HG02623 (cell line): ENCODE data around the gene FERMT3.
A peak's percentile ranks its signal among the peaks of the same experiment; 100 is the strongest.

ENCODE experiments used
- ATAC-seq: cut with Tn5 transposase; IDR thresholded peaks from one replicate; pipeline ENCODE4 v1.9.1; 2021; ENCODE audit warnings: moderate library complexity; ENCODE audit not compliant: unreplicated experiment

The FERMT3 gene

DNA sequence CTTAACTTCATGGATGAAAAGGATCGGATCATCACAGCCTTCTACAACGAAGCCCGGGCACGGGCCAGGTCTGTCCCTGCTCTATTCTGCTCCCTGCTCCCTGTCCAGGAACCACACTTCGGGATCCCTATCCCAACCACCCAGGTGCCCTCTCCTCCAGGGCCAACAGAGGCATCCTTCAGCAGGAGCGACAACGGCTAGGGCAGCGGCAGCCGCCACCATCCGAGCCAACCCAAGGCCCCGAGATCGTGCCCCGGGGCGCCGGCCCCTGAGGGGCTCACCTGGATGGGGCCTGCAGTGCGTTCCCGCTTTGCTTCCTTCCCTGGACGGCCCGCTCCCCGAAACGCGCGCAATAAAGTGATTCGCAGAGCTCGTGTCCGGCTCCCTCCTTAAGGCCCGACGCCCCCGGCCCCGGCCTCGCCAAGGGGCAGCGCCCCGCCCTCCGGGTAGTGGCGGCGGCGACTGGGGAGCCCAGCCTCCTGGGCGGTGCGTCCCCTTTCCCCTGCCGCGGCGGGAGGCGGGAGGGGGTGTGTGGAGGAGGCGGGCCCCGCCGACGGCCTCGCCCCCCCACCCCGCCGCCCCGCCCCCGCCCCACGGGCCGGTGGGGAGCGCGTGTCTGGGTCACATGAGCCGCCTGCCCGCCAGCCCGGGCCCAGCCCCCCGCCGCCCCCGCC, 27.5 kb downstream of the FERMT3 start, which contains the start of gene VEGFB:
TSS of gene VEGFB (plus strand) at position 672 of the 674 bp plus-strand sequence. CDS start 250 bp downstream, outside the sequence.
- ATAC-seq = peak; percentile 34

DNA sequence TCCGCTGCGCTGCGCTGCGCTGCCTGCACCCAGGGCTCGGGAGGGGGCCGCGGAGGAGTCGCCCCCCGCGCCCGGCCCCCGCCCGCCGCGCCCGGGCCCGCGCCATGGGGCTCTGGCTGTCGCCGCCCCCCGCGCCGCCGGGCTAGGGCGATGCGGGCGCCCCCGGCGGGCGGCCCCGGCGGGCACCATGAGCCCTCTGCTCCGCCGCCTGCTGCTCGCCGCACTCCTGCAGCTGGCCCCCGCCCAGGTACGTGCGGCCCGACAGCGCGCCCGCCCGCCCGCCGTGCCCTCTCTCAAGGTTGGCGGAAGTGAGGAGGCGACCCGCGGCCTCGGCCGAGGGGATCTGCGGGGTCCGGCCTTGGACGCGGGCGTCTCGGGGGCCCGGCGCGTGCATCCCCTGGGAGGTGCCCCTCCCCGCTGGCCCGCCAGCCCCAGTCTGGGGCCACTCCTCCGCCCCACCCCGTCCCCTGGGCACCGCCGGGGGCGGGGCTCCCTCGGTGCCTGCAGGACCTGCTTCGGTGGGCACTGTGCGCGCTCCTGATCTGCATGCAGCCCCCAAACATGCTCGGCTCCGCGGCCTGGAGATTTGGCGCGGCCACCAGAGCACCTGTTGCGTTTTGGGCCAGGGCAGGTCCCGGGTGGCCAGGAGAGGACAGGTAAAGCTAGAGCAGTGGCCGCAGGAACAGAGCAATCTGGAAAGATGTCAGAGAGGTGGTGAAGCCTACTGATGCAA, 28.3 kb downstream of the FERMT3 start:
- ATAC-seq = peak; percentile 19

DNA sequence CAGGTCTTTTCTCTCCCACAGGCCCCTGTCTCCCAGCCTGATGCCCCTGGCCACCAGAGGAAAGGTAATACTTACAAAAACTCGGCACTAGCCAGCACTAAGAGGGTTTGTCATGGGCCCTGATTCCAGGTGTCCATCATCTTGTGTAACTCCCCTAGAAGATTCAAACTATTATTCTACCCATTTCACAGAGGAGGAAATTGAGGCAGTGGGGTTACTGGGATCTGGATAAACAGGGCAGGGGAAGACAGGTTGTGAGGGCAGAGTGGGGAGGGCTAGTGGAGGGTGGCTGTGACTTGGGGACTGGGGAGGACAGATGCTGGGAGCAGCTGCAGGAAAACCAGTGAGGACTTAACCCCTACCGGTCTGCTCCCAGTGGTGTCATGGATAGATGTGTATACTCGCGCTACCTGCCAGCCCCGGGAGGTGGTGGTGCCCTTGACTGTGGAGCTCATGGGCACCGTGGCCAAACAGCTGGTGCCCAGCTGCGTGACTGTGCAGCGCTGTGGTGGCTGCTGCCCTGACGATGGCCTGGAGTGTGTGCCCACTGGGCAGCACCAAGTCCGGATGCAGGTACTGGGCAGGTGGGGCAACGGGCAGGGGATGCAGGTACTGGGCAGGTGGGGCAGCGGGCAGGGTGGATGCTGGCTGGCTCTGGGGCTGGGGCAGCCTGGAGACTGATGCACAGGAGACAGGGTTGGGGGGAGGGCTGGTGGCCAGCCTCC, 29.1 kb downstream of the FERMT3 start:
- no peak for ATAC-seq

DNA sequence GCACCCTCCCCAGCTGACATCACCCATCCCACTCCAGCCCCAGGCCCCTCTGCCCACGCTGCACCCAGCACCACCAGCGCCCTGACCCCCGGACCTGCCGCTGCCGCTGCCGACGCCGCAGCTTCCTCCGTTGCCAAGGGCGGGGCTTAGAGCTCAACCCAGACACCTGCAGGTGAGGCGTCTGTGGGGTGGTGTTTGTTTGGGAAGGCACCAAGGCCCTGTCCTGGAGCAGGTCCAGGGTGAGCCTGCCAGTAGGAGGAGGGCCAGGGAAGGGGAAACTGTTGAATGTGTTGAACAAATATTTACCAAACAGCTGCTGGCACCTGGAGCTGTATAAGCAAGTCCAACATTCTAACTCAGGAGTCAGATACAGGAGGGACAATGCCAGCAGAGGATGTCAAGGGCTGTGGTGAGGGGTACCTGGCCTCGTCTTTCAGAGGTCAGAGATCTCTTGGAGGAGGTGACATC, 31.0 kb downstream of the FERMT3 start:
- ATAC-seq = no peak

DNA sequence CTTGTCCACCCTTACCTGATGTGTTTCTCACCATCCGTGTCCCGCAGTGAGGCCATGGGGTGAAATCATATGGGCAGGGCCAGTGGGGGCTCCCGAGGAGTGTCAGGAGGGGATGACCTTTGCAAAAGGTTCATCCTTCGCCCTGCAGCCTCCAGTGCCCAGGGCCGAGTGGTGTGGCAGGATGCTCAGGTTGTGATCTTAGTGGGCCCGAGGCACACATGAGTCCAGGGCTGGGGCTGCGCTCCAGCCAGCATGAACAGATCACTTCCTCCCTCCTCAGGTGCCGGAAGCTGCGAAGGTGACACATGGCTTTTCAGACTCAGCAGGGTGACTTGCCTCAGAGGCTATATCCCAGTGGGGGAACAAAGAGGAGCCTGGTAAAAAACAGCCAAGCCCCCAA, 31.6 kb downstream of the FERMT3 start:
- ATAC-seq = no peak

DNA sequence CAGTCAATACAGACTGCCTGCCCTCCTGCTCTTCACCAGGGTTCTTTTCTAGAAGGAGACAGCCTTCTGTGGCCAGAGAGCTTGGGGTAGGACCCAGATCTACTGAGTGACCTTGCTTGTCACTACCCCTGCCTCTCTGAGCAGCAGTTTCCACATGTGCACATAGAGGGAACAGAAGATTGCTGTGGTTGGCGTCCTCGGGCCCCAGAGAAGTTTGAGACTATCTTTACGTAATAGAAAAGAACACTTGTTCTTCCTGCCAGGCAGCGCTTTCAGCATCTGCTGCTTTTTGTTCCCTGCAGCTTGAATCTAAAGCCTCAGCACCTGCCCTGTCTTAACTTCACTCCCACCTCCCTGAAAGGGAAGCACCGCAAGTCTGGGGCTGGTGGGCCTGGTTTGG, 32.5 kb downstream of the FERMT3 start:
- ATAC-seq = no peak

DNA sequence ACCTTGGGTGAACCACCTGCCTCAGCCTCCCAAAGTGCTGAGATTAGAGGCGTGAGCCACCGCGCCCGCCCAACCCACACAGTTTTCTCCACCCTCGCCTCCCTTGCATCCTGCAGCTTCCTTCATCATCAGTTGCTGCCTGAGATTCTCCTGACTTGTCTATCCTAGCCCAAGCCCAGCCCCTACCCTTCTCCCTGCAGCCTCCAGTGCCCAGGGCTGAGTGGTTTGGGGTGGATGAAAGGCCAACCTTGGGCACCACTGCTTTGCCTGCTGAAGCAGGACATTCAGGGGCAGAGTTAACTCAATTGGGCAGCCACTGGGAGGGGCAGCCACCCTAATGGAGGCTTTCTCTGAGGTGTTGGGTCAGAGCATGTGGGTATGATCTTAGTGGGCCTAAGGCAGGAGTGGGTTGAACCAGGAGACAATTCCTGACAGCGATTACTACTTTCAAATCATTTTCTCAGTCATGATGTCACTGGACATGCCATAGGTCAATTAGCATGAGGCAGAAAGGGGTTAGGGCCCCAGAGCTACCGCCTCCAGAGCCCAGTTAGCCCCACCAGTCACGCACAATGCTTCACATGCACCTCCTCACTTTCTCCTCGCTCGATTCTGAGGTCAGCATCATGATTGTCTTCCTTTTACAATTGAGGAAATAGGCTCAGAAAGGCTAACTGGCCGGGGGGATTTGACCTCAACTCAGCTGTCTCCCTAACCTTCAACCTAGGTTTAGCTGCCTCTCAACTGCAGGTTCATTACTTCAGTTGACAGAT, 33.3 kb downstream of the FERMT3 start:
- ATAC-seq = no peak

DNA sequence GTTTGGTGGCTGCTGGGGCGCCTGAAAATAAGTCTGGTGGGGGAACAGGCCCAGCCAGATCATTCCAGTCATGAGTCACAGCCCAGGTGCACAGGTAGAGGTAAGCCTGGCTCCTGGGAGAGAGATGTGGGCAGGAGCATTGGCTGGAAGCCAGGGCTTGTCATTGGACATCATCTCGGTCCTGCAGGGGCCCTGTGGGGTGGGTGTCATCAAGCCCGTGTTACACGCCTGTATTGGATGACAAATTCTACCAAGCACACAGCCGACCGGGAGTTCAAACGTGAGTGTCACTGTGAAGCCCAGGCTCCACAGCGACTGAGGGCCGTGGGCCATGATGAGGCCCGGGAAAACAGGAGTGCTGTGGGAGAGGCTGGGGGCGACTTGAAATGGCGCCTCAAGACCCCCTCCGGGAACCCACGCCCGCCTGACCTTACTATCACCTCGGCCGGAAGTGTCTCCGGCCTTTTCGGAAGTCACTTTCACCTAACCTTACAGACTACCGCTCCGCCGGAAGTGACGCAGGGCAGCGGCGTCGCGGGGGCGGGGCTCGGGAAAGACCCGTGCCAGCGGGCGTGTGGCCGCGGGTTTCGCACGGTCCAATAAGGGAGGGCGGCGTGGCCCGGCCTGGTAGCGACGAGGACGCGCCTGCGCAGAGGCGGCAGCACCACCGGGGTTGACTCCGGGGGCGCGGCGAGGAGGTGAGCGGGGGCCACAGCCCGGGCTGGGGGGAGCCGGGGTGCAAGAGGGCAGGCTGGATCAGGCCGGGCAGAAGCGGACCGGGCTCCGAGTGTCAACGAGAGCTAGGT, 34.1 kb downstream of the FERMT3 start, which contains the start of gene FKBP2:
TSS of gene FKBP2 (plus strand) at position 661 of the 806 bp plus-strand sequence. CDS start 1,293 bp downstream, outside the sequence.
- peak; percentile 51 for ATAC-seq

DNA sequence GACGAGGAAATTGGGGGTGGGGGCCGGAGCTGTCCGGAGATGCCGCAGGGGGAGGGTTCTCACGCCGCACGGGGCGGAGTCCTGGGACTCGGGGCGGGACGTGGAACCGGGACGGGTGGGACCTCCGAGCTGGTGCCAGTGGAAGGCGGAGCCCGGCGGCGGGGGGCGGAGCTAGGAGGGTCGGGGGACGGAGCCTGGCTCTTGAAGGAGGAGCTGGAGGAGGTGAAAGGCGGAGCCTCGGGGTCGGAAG, 34.6 kb downstream of the FERMT3 start:
- peak; percentile 64 for ATAC-seq

DNA sequence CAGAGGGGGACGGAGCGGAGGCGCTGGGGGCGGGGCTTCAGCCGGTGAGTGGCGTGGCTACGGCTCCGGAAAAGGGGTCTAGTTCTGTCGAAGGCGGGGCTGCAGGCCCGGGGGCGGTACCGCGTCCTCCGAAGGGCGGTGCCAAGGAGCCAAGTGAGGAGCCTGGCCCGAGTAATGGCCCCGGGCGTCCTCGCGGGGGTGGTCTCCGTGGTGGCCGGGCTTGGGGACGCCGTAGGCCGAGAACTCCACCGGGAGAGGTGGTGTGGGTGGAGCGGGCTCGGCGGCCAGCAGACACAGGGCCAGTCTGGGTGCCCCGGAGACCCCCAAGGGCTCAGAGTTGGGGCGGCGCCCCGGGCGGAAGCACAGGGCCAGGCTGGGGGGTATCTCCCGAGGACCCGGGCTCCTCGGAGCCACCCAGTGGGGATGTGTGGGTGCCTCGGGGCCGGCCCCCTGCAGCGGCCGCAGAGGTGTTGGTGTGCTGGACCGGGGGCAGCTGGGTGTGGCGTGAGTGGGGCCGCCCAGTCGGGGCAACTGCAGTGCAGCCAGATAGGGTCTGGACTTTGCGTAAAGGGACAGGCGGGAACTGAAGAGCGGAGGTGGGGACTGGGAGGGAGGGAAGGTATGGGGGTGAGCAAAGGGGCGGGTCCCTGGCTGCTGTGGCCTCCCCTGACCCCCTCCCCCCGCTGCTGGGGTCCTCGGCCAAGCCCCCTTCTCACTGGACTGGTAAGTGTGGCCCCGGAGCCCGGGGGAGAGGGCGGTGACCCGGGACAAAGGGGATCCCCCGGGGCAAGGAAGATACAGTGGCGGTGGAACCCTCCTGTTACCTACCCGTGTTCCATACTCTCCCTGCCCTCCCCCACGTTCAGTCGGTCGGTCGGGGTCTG, 35.2 kb downstream of the FERMT3 start:
- ATAC-seq = peak; percentile 2

DNA sequence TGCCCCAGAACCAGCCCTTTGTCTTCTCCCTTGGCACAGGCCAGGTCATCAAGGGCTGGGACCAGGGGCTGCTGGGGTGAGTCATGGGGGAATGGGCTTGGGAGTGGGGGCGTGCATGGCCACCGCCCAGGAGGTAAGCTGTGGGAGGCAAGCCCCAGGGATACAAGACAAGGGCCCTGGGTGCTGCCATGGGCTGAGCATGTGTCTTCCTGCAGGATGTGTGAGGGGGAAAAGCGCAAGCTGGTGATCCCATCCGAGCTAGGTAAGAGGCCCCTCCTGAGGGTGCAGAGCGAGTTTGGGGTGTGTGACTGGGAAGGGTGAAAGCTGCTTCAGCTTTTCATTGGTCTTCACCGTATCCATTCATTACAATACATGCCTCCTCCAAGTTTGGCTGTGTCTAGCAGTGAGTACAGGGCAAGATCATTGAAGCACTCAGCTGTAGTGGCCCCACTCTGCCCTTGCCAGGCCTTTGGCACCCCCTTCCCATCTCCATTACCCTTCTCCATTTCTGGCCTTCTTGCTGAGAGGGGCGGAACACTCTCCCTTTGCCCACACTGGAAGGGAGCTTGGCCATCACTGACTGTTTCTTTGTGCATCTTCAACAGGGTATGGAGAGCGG, 36.8 kb downstream of the FERMT3 start:
- no peak for ATAC-seq

DNA sequence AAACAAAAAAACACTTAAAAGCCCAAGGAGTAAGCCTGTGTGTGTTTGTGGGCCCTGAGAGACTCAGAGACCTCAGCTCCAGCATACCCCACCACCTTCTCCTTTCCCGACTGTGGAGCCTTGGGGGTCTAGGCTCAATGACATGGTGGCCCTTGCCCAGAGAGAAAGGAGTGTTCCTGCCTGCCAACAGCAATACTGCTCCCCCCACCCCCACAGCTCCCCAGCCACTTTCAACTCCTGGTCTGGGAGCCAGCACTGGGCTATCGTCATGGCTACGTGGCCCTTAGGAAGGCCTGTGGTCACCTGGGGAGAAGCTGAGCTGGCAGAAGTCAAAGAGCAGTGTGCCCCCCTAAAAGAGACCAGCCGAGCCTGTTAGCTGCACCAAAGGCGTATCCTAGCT, 37.6 kb downstream of the FERMT3 start:
- no peak for ATAC-seq

DNA sequence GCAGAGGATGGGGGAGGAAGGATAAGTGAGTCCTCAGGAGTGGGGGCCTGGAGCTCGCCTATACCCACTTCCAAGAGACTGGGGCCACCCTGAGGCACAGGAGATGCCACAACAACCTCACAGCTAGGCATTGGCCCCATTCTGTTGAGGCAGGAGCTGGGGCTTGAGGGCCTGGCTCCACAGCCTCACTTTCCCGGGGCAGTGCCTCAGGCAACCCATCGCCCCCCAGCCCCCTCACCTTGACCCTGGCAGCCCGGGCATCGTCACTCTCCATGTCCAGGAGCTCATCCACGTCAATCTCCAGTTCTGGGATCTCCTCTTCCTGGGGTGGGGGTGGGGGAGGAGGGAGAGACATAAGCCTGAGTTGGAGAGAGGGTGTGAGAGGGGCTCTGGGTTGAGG, 38.4 kb downstream of the FERMT3 start:
- no peak for ATAC-seq

DNA sequence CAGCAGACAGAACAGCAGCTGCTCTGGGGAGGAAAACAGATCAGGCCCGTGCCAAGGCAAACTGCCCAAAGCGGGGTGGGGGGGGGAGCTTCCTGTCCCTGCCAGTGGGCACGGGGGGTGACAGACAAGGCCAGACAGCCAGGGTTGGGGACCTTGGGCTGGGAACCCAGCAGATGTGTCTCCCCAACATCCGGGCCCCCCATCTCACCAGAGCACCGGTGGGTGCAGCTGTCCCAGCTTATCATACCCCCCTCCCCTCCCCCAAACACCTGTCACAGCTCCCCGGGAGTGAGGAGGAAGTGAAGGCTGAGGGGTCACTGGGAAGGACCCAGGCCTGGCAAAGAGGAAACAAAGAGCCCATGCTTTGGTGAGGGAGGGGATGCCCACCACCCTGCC, 38.9 kb downstream of the FERMT3 start:
- no peak for ATAC-seq

DNA sequence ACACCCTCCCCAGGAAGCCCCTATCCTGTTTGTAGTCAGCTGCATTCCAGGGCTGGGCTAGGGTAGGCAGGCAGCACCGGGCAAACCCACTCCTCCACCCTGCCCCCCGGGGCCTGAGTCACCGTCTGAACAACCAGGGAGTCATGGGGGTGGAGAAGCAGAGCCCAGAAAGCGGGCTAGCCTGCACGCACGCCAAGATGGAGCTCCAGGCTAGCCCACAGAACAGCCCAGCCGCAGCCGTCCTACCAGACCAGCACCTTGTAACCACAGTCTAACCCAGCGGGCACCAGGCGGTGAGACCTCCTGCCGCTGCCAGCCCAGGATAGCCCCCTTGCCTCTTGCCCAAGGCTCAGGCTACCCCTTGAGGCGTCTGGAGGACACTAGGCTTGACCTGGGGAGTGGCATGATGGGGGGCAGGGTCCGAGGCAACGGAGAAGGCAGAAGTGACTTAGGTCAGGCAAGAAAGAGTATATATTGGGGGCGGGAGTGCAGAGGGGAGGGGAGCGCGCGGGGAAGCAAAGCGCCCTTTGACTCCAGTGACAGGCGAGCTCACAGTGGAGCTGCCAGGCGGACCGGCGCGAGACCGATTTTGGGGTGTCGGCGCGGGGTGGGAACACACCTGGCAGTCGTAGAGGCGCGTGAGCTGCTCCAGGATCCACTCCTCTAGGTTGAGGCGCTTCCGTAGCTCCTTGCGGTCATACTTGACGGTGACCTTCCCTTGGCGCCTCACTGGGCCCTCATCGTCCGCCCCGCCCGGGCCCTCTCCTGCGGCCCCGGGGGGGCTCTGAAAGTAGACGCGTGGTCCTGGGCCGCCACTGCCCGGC, 39.5 kb downstream of the FERMT3 start:
- ATAC-seq = no peak

DNA sequence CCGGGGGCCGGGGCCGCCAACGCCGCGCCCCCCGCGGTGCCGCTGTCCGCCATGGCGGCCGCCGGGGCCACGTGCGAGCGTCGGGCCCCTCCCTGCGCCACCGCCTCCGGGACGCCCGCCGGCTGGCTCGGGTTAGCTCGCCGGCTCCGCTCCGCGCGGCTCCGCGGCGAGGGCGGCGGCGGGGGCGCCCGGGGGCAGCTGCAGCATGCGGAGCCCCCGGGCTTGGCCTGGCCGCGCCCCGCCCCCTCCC, 40.0 kb downstream of the FERMT3 start:
- peak; percentile 3 for ATAC-seq

DNA sequence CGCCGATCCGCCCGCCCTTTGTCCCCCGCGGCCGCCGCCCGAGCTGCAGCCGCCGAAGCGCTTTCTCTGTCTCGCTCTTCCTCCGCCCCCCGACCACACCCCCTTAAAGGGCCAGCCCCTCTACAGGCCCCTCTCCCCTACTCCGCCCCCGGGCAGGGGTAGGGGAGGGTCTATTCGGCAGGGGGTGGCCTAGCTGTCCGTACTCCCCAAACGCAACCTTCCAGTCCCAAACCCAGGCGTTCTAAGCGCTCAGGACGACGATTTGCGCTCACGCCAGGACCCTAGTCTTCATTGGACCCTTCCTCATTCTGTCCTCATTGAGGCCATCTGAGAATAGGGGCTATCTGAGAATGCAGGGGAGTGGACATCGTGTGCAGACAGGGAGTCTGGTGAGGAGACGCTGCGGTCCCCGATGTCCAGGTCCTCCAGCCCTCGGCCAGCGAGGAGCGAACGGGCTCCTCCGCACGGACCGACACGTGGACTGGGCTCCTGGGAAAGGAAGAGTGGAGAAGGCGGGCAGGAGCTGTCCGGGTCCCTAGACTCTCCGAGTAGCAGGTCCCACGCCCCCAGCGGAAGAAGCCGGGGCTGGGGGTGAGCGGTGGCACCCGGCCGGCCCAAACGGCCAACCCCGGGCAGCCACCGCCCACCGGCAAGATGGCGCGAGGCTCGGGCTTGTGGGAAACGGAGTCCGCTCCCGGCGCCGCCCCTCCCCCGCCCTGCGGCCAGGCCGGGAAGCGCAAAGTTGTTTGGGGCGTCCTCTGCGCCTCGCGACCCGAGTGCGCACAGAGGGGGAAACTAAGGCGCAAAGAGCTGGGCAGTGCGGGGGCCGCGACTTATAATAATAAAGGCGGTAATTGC, 40.6 kb downstream of the FERMT3 start, which contains the start of gene PPP1R14B:
TSS of gene PPP1R14B (minus strand) at position 73 of the 858 bp plus-strand sequence. CDS start 270 bp downstream, outside the sequence.
- peak; percentile 29 for ATAC-seq
